Sigmoid colon (tissue), 7 donors: Measurements from ENCODE around the gene KCNK15. TPM values are rescaled to one million over a fixed set of nuclear protein-coding genes. Genes with fewer than 3 reads are reported as not detected.

Experiments used
- DNase-seq: peaks from one replicate; pipeline ENCODE4 v3.0.0-alpha.2; 2019
- H3K27ac ChIP-seq, 4 donors: fragments of 200-600 bp; sonication (generic); one replicate each; pipeline ENCODE4 v1.5.1; 2016 to 2019; ENCODE audit warnings: mild to moderate bottlenecking in 1 of 4
- H3K27me3 ChIP-seq, 3 donors: fragments of 200-600 bp; sonication (generic); one replicate each; pipeline ENCODE4 v1.5.1; 2019; ENCODE audit warnings: mild to moderate bottlenecking in 1 of 3
- H3K36me3 ChIP-seq, 4 donors: fragments of 200-600 bp; sonication (generic); one replicate each; pipeline ENCODE4 v1.5.1; 2016 to 2019
- H3K4me1 ChIP-seq, 4 donors: fragments of 200-600 bp; sonication (generic); one replicate each; pipeline ENCODE4 v1.5.1; 2017 to 2019
- H3K4me3 ChIP-seq, 4 donors: fragments of 200-600 bp; sonication (generic); one replicate each; pipeline ENCODE4 v1.5.1; 2017 to 2019; ENCODE audit warnings: mild to moderate bottlenecking in 2 of 4, moderate library complexity in 1 of 4
- H3K9me3 ChIP-seq, 4 donors: fragments of 200-600 bp in 3 of 4; sonication (generic) in 3 of 4; one replicate each; pipeline versions ENCODE4 v1.5.1 to v1.6.1; 2013 to 2019
- CTCF ChIP-seq, 4 experiments: fragments of 450-650 bp in 3 of 4; fragments of 200-600 bp in 1 of 4; IDR thresholded peaks; one replicate each; pipeline ENCODE4 v1.5.1; 2016 to 2019; ENCODE audit warnings: antibody characterized with exemption in 4 of 4, mild to moderate bottlenecking in 3 of 4, moderate library complexity in 2 of 4
- EP300 ChIP-seq, 4 donors: sonication (generic); formaldehyde crosslinking; IDR thresholded peaks; one replicate each; pipeline ENCODE4 v1.6.1; 2017; ENCODE audit warnings: antibody characterized with exemption in 4 of 4
- POLR2A ChIP-seq, 2 donors: fragments of 450-650 bp; IDR thresholded peaks; one replicate each; pipeline ENCODE4 v1.6.1; 2016; ENCODE audit warnings: antibody characterized with exemption in 2 of 2, mild to moderate bottlenecking in 2 of 2, moderate library complexity in 2 of 2
- POLR2AphosphoS5 ChIP-seq, 4 donors: sonication (generic); formaldehyde crosslinking; IDR thresholded peaks; one replicate each; pipeline ENCODE4 v1.6.1; 2017; ENCODE audit warnings: antibody characterized with exemption in 4 of 4
- WGBS, 2 donors: extraction: QIAGEN DNeasy Blood & Tissue Kit; methylation state at CpG; one replicate each; pipeline ENCODE4 v1.1.7; 2013; 5-methylcytosine and 5-hydroxymethylcytosine counted together
- intact Hi-C: fragments of 100-400 bp; cut with DNase I; formaldehyde crosslinking; loops from one replicate; pipeline ENCODE4 v1.15.1; 2023
- polyA plus RNA-seq, 3 donors: library from polyadenylated mRNA; stranded (reverse); fragments of 200-250 nt; gene quantifications; one replicate each; pipeline ENCODE4 v1.2.3, GENCODE V29; 2013
- total RNA-seq, 4 donors: library from RNA; depleted of rRNA; stranded (reverse); fragments of >200 nt; gene quantifications; one replicate each; pipeline ENCODE4 v1.1.0, GENCODE V29; 2016
- donor health status: healthy with polysubstance abuse.
- donor health status: Bipolar disorder and iron deficiency.
- donor health status: healthy.

KCNK15 gene
- total and polyA plus RNA-seq, 7 donors = 0.28 to 2.1 (median 0.66) TPM; not detected in 1

- peaks cover 8 to 50% (median 24%) of the 10 kb centered on the region in 3 donors for H3K27me3 ChIP-seq
- no peak overlapping the region for H3K4me3 ChIP-seq
- no peaks in the 10 kb centered on the region for H3K36me3 ChIP-seq
- no peak for TF ChIP-seq CTCF (IDR thresholded peaks at IDR 0.05)
- TF ChIP-seq EP300 (IDR thresholded peaks at IDR 0.05) = no peak
- no peak for TF ChIP-seq POLR2A (IDR thresholded peaks at IDR 0.05)
- no peak for TF ChIP-seq POLR2AphosphoS5 (IDR thresholded peaks at IDR 0.05)
- H3K9me3 ChIP-seq = no peaks in the 10 kb centered on the region
- intact Hi-C loops = no loop called here
- DNase-seq = no peak
- H3K27ac ChIP-seq = no peak overlapping the region
- 72 to 74% methylated on average over 17 of the region's 17 CpGs for WGBS, 2 donors
- no peaks in the 10 kb centered on the region for H3K4me1 ChIP-seq
Measured at GRCh38 chr20:44752099-44752931, 6.7 kb downstream of the KCNK15 start.

GRCh38 chr20:44754554-44754953 lies 8.9 kb downstream of the KCNK15 start:
- WGBS, 2 donors = 75% methylated on average over 7 of the region's 7 CpGs
- intact Hi-C loops = no loop called here
- H3K36me3 ChIP-seq = no peaks in the 10 kb centered on the region
- no peaks in the 10 kb centered on the region for H3K4me1 ChIP-seq
- H3K9me3 ChIP-seq = no peaks in the 10 kb centered on the region
- TF ChIP-seq POLR2A (IDR thresholded peaks at IDR 0.05) (no peak), EP300 (IDR thresholded peaks at IDR 0.05) (no peak), CTCF (IDR thresholded peaks at IDR 0.05) (no peak), POLR2AphosphoS5 (IDR thresholded peaks at IDR 0.05) (no peak)
- no peak overlapping the region for H3K27ac ChIP-seq
- no peak overlapping the region for H3K4me3 ChIP-seq
- peaks cover 8 to 42% (median 23%) of the 10 kb centered on the region in 3 donors for H3K27me3 ChIP-seq
- DNase-seq = no peak

GRCh38 chr20:44756011-44756688 lies 10.5 kb downstream of the KCNK15 start:
- Histone ChIP-seq H3K4me3 (no peak overlapping the region), H3K27ac (no peak overlapping the region), H3K36me3 (no peaks in the 10 kb centered on the region), H3K9me3 (no peaks in the 10 kb centered on the region), H3K4me1 (no peaks in the 10 kb centered on the region), H3K27me3 (peaks cover 0 to 26% (median 7%) of the 10 kb centered on the region in 3 donors)
- no peak for DNase-seq
- 91% methylated on average over 18 of the region's 18 CpGs for WGBS, 2 donors
- TF ChIP-seq POLR2AphosphoS5 (IDR thresholded peaks at IDR 0.05) (no peak), POLR2A (IDR thresholded peaks at IDR 0.05) (no peak), CTCF (IDR thresholded peaks at IDR 0.05) (no peak), EP300 (IDR thresholded peaks at IDR 0.05) (no peak)
- intact Hi-C loops = no loop called here

GRCh38 chr20:44756956-44757355 lies 11.3 kb downstream of the KCNK15 start:
- WGBS, 2 donors = 90 to 93% methylated on average over 5 of the region's 5 CpGs
- intact Hi-C loops = no loop called here

More at GRCh38 chr20:44756956-44757355, 11.3 kb downstream of the KCNK15 start:
- Histone ChIP-seq H3K4me3 (no peak overlapping the region), H3K27me3 (peaks cover 0 to 18% (median 0%) of the 10 kb centered on the region in 3 donors), H3K4me1 (no peaks in the 10 kb centered on the region), H3K9me3 (no peaks in the 10 kb centered on the region), H3K27ac (no peak overlapping the region), H3K36me3 (no peaks in the 10 kb centered on the region)
- DNase-seq = no peak
- TF ChIP-seq POLR2A (IDR thresholded peaks at IDR 0.05) = no peak
- no peak for TF ChIP-seq CTCF (IDR thresholded peaks at IDR 0.05)
- TF ChIP-seq POLR2AphosphoS5 (IDR thresholded peaks at IDR 0.05) = no peak
- no peak for TF ChIP-seq EP300 (IDR thresholded peaks at IDR 0.05)
